DND-41 (cell line): ENCODE measurements around the gene TAL1.
"Not testable (repeated sequence)": the region's sequence is repeated elsewhere in the genome, so short reads cannot be mapped to it uniquely, and the experiment has no call there.

Experiments used
- ATAC-seq: fragments of 200-7000 bp; cut with Tn5 transposase; 3 replicates; pipeline ENCODE4 v1.9.1; 2021; ENCODE audit warnings: low read depth; ENCODE audit not compliant: insufficient read depth
- DNase-seq: peaks from one replicate; pipeline ENCODE4 v3.0.0-alpha.2; 2020
- H2AFZ ChIP-seq: 2 replicates; pipeline ENCODE4 v1.6.0; 2012; ENCODE audit warnings: low read depth, low read length
- H3K27ac ChIP-seq: 2 replicates; pipeline ENCODE4 v1.5.1; 2012; ENCODE audit warnings: low read length, inconsistent platforms
- H3K27me3 ChIP-seq: fragments of 200-600 bp; sonication (generic); 2 replicates; pipeline ENCODE4 v1.6.0; 2012; ENCODE audit warnings: low read length, mild to moderate bottlenecking, inconsistent platforms; ENCODE audit not compliant: insufficient read depth, poor library complexity
- H3K36me3 ChIP-seq: 2 replicates; pipeline ENCODE4 v1.5.1; 2012; ENCODE audit warnings: low read length, inconsistent platforms; ENCODE audit not compliant: insufficient read depth
- H3K4me1 ChIP-seq: 2 replicates; pipeline ENCODE4 v1.5.1; 2012; ENCODE audit warnings: mild to moderate bottlenecking, low read length; ENCODE audit not compliant: insufficient read depth
- H3K4me2 ChIP-seq: 2 replicates; pipeline ENCODE4 v1.6.0; 2012; ENCODE audit warnings: mild to moderate bottlenecking, moderate library complexity, low read length, inconsistent platforms; ENCODE audit not compliant: insufficient read depth
- H3K4me3 ChIP-seq, 2 experiments: fragments of 200-600 bp in 1 of 2; shearing (Covaris generic) in 1 of 2; 2 replicates each; pipeline ENCODE4 v1.5.1; 2012 to 2016; ENCODE audit warnings: inconsistent platforms in 2 of 2, low read length in 2 of 2, mild to moderate bottlenecking in 2 of 2, low read depth in 1 of 2, moderate library complexity in 1 of 2
- H3K79me2 ChIP-seq: 2 replicates; pipeline ENCODE4 v1.6.0; 2012; ENCODE audit warnings: low read length, inconsistent platforms; ENCODE audit not compliant: insufficient read depth
- H3K9ac ChIP-seq: 2 replicates; pipeline ENCODE4 v1.6.0; 2012; ENCODE audit warnings: low read depth, mild to moderate bottlenecking, inconsistent platforms, low read length, moderate library complexity
- H3K9me3 ChIP-seq: 2 replicates; pipeline ENCODE4 v1.5.1; 2012; ENCODE audit warnings: low read length, moderate library complexity, mild to moderate bottlenecking, inconsistent platforms; ENCODE audit not compliant: insufficient read depth, severe bottlenecking
- H4K20me1 ChIP-seq: 2 replicates; pipeline ENCODE4 v1.6.0; 2012; ENCODE audit warnings: low read length; ENCODE audit not compliant: insufficient read depth
- EZH2 ChIP-seq: IDR thresholded peaks from 3 replicates; pipeline ENCODE4 v1.6.1; 2012; ENCODE audit warnings: borderline replicate concordance, low read depth, mild to moderate bottlenecking, moderate library complexity, low read length, inconsistent platforms; ENCODE audit not compliant: severe bottlenecking
- TF ChIP-seq, protein P1 (sequence below): IDR thresholded peaks from 2 replicates; pipeline ENCODE4 v1.5.1; 2012; ENCODE audit warnings: borderline replicate concordance, low read length, moderate library complexity, mild to moderate bottlenecking; ENCODE audit not compliant: poor library complexity, severe bottlenecking; ENCODE audit errors: extremely low read depth

Gene TAL1

DNA sequence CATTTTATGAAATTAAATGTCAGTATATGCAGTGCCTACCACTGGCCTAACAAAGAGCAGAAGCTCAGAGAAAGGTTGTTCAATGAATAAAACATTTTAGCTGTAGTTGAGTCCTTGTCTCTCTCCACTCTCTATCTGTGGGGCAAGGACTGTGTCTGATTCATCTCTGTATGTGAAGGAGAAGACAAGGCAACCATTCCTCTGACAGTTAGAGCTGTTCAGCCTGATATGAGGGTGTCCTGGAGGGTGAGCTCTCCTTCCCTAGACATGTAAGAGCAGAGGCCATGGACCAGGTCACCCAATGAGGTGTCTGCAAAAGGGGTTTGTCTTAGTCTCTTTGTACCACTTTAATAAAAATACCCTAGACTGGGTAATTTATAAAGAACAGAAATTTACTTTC is 37.7 kb downstream of the TAL1 start:
- DNase-seq (no peak), ATAC-seq (no peak)
- TF ChIP-seq, protein P1, sequence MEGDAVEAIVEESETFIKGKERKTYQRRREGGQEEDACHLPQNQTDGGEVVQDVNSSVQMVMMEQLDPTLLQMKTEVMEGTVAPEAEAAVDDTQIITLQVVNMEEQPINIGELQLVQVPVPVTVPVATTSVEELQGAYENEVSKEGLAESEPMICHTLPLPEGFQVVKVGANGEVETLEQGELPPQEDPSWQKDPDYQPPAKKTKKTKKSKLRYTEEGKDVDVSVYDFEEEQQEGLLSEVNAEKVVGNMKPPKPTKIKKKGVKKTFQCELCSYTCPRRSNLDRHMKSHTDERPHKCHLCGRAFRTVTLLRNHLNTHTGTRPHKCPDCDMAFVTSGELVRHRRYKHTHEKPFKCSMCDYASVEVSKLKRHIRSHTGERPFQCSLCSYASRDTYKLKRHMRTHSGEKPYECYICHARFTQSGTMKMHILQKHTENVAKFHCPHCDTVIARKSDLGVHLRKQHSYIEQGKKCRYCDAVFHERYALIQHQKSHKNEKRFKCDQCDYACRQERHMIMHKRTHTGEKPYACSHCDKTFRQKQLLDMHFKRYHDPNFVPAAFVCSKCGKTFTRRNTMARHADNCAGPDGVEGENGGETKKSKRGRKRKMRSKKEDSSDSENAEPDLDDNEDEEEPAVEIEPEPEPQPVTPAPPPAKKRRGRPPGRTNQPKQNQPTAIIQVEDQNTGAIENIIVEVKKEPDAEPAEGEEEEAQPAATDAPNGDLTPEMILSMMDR = no peak
- no peak for TF ChIP-seq EZH2

DNA sequence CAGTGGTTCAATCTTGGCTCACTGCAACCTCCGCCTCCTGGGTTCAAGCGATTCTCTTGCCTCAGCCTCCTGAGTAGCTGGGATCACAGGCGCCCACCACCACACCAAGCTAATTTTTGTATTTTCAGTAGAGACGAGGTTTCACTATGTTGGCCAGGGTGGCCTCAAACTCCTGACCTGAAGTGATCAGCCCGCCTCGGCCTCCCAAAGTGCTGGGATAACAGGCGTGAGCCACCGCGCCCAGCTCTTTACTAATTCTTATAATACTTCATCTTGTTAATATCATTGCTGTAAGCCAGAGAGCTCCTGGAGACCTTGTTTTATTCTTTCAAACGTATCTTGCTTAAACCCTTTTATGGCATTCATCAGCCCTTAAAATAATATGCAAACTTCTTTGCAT is 38.5 kb downstream of the TAL1 start:
- not testable (repeated sequence) for H3K9ac ChIP-seq, H3K79me2 ChIP-seq, ATAC-seq, H3K36me3 ChIP-seq, H2AFZ ChIP-seq, H3K27ac ChIP-seq, H3K27me3 ChIP-seq, DNase-seq, H4K20me1 ChIP-seq, H3K4me1 ChIP-seq, H3K4me3 ChIP-seq, H3K4me2 ChIP-seq, H3K9me3 ChIP-seq

More for the DNA sequence above, 37.7 kb downstream of the TAL1 start:
- Histone ChIP-seq H3K79me2 (no peaks in the 10 kb centered on the region), H3K36me3 (no peaks in the 10 kb centered on the region), H3K4me1 (no peaks in the 10 kb centered on the region), H4K20me1 (0 out of 2 replicates have a peak, but pooled peaks cover 2% of the 10 kb centered on the region), H2AFZ (no peak overlapping the region), H3K9me3 (no peaks in the 10 kb centered on the region), H3K27ac (no peak overlapping the region), H3K27me3 (peaks cover 5% of the 10 kb centered on the region), H3K4me2 (no peak overlapping the region), H3K4me3 (no peak overlapping the region), H3K9ac (no peak overlapping the region)

DNA sequence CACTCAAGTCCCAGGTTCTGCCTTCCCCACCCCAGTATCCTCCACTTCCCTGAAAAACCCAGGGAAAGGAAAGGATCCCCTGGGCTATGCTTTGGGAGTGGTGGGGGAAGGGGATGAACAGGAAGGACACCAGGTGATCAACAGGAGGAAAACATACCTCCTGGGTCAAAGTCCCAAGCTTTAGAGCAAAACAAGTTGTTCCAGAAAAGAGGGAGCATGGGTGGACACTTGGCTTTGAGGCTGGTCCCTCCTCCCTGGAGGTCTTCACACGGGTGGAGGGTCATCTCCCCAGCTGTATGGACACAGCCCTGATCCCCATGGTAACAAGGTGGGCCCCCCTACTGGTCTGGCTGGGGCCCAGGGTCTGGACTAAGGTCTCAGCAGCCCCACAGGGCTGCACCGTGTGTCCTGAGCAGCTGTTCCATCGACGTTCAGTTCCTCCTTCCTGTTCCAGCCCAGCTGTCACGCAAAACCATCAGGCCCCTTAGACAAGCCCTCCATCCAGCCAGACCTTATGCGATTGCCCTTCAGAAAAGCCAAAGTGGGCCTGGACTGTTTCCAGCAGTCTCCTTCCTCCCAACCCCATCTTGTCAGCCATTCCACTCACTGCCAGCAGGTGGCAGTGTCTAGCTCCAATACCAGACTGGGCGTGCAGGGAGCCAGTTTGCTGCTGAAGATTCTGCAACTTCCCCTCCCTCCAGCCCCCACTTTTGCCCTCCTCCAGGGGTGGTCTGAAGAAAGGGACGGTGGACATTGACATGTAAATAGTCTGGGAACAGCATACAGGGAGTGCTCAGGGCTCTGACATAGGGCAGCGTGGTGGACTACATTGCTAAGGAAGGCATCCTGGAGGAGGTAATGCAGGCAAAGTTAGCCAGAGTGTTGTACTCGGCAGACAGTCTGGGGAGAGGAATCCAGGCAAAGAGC is 39.3 kb downstream of the TAL1 start:
- Histone ChIP-seq H4K20me1 (0 out of 2 replicates have a peak, but pooled peaks cover 2% of the 10 kb centered on the region), H3K36me3 (no peaks in the 10 kb centered on the region), H3K9me3 (no peaks in the 10 kb centered on the region), H3K4me2 (no peak overlapping the region), H3K27me3 (peaks cover under 1% of the 10 kb centered on the region), H2AFZ (no peak overlapping the region; the same call in 1 of the 2 replicates), H3K79me2 (no peaks in the 10 kb centered on the region), H3K27ac (no peak overlapping the region), H3K4me3 (no peak overlapping the region), H3K9ac (no peak overlapping the region), H3K4me1 (no peaks in the 10 kb centered on the region)
- ATAC-seq (peak; percentile 92), DNase-seq (peak; percentile 75)
- TF ChIP-seq EZH2 = no peak
- TF ChIP-seq, protein P1 = peak; percentile 99

DNA sequence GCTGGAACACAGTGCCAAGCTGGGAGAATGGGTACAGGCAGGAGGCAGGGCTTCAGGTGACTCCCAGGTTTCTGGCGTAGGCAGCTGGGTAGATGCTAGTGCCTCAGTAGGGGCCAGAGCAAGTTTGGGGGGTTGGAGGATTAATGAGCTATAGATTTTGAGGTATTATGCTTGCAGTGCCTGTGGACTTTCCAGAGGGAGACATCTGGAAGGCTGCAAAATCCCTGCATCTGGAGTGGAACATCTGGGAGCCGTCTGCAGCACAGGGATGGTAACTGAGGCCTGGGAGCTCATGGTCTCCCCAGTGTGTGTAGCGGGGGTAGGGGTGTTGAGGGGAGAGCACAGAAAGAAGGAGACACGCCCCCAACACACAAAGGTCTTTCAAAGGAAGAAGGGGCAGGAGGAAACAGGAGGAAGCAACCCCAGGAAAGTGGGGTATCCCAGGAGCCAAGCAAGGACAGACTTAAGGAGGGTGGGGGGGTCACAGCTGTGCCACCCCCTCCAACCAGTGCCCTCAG is 40.0 kb downstream of the TAL1 start:
- H3K79me2 ChIP-seq = no peaks in the 10 kb centered on the region
- 0 out of 2 replicates have a peak, but pooled peaks cover 2% of the 10 kb centered on the region for H4K20me1 ChIP-seq
- H3K27me3 ChIP-seq = peaks cover 7% of the 10 kb centered on the region
- H3K4me1 ChIP-seq = no peaks in the 10 kb centered on the region
- H2AFZ ChIP-seq = no peak overlapping the region
- no peak overlapping the region for H3K27ac ChIP-seq
- no peaks in the 10 kb centered on the region for H3K36me3 ChIP-seq
- no peak overlapping the region for H3K4me2 ChIP-seq
- no peak overlapping the region for H3K4me3 ChIP-seq
- ATAC-seq (no peak), DNase-seq (no peak)
- H3K9me3 ChIP-seq = no peaks in the 10 kb centered on the region
- no peak overlapping the region for H3K9ac ChIP-seq
- TF ChIP-seq, protein P1 = no peak
- TF ChIP-seq EZH2 = no peak
